IPS-20b (cell line): ENCODE results near the gene GUK1.

Experiments used
- H3K27ac ChIP-seq: one replicate; pipeline ENCODE4 v1.5.1; 2013; ENCODE audit warnings: low read length
- H3K27me3 ChIP-seq: 2 replicates; pipeline ENCODE4 v1.6.1; 2013; ENCODE audit warnings: mild to moderate bottlenecking, low read length, inconsistent platforms; ENCODE audit not compliant: insufficient read depth
- H3K36me3 ChIP-seq: 2 replicates; pipeline ENCODE4 v1.6.1; 2013; ENCODE audit warnings: low read depth, mild to moderate bottlenecking, inconsistent platforms, low read length, moderate library complexity; ENCODE audit not compliant: insufficient read depth
- H3K4me1 ChIP-seq: 2 replicates; pipeline ENCODE4 v1.6.1; 2013; ENCODE audit warnings: mild to moderate bottlenecking, control low read depth, inconsistent platforms, low read length, moderate library complexity; ENCODE audit not compliant: insufficient read depth
- H3K4me3 ChIP-seq: 2 replicates; pipeline ENCODE4 v1.5.1; 2013; ENCODE audit warnings: mild to moderate bottlenecking, low read length, inconsistent platforms
- H3K9ac ChIP-seq: 2 replicates; pipeline ENCODE4 v1.6.1; 2013; ENCODE audit warnings: low read depth, mild to moderate bottlenecking, inconsistent platforms, low read length, moderate library complexity
- H3K9me3 ChIP-seq: 2 replicates; pipeline ENCODE4 v1.6.1; 2013; ENCODE audit warnings: mild to moderate bottlenecking, low read depth, low read length, inconsistent platforms; ENCODE audit not compliant: insufficient read depth

The GUK1 gene

DNA sequence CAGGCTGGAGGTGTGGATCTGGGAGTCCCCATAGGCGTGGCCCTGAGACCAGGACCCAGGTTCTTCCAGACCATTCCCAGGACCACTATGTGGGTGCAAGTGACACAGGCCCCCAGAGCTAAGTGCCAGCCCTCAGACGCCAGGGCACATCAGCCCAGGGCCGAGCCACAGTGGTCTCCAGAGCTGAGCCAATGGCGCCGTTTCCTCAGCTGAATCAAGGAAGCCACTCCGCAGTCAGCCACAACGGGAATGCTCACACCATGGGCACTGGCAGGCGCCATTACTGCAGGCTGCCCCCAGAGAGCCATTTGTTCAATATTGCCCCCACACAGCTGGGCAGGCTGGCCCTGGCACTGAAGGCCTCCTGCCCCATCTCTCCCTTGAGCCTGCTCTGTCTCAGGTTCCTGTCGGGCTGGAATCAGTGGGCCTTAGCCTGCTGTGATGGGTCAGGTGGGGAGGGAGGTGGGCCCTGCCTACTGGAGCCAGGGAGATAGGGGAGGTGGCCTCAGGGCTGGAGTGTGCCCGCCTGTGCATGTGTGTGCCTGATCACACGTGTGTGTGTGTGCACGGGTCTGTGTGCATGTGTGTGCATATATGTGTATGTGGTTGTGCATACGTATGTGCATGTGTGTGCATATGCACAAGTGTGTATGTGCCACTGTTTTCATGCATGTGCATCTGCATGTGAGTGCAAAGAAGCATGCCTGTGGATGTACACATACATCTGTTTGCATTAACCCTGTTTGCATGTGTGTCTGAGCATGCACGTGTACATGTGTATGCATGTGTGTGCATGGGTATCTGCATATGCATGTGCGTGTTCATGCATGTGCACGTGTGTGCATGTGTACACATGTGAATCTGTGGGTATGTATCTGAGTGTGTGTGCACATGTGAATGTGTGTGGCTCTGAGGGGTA, 15.8 kb downstream of the GUK1 start:
- Histone ChIP-seq H3K9me3 (no peaks in the 10 kb centered on the region), H3K4me1 (no peaks in the 10 kb centered on the region), H3K27me3 (no peaks in the 10 kb centered on the region; the same call in 1 of the 2 replicates), H3K27ac (no peak overlapping the region), H3K9ac (no peak overlapping the region), H3K4me3 (no peak overlapping the region), H3K36me3 (no peaks in the 10 kb centered on the region)

GRCh38 chr1:228156515-228156881, 16.4 kb downstream of the GUK1 start:
- no peak overlapping the region for H3K4me3 ChIP-seq
- no peak overlapping the region for H3K9ac ChIP-seq
- no peaks in the 10 kb centered on the region for H3K36me3 ChIP-seq
- no peaks in the 10 kb centered on the region for H3K4me1 ChIP-seq
- no peaks in the 10 kb centered on the region; the same call in 1 of the 2 replicates for H3K27me3 ChIP-seq
- H3K27ac ChIP-seq = no peak overlapping the region
- H3K9me3 ChIP-seq = no peaks in the 10 kb centered on the region

- no peaks in the 10 kb centered on the region for H3K36me3 ChIP-seq
- H3K27ac ChIP-seq = no peak overlapping the region
- no peaks in the 10 kb centered on the region; the same call in 1 of the 2 replicates for H3K4me1 ChIP-seq
- no peak overlapping the region for H3K4me3 ChIP-seq
- no peaks in the 10 kb centered on the region; the same call in 1 of the 2 replicates for H3K27me3 ChIP-seq
- no peak overlapping the region for H3K9ac ChIP-seq
- no peaks in the 10 kb centered on the region for H3K9me3 ChIP-seq
Measured at GRCh38 chr1:228156941-228157728, 17.1 kb downstream of the GUK1 start.

- Histone ChIP-seq H3K27ac (no peak overlapping the region), H3K4me1 (peaks cover 4% of the 10 kb centered on the region; the same call in 1 of the 2 replicates), H3K9ac (no peak overlapping the region), H3K9me3 (no peaks in the 10 kb centered on the region), H3K4me3 (no peak overlapping the region), H3K27me3 (no peaks in the 10 kb centered on the region; the same call in 1 of the 2 replicates), H3K36me3 (no peaks in the 10 kb centered on the region)
Measured at GRCh38 chr1:228157729-228158126, 17.6 kb downstream of the GUK1 start.

GRCh38 chr1:228158151-228159007, 18.3 kb downstream of the GUK1 start:
- Histone ChIP-seq H3K36me3 (no peaks in the 10 kb centered on the region), H3K4me1 (peaks cover 4% of the 10 kb centered on the region; the same call in 1 of the 2 replicates), H3K27me3 (no peaks in the 10 kb centered on the region; the same call in 1 of the 2 replicates), H3K27ac (no peak overlapping the region), H3K4me3 (no peak overlapping the region), H3K9me3 (no peaks in the 10 kb centered on the region), H3K9ac (no peak overlapping the region)

- no peak overlapping the region for H3K4me3 ChIP-seq
- no peak overlapping the region for H3K9ac ChIP-seq
- H3K36me3 ChIP-seq = no peaks in the 10 kb centered on the region
- no peaks in the 10 kb centered on the region; the same call in 1 of the 2 replicates for H3K27me3 ChIP-seq
- H3K4me1 ChIP-seq = peaks cover 4% of the 10 kb centered on the region; the same call in 1 of the 2 replicates
- no peaks in the 10 kb centered on the region for H3K9me3 ChIP-seq
- H3K27ac ChIP-seq = no peak overlapping the region
Measured at GRCh38 chr1:228159008-228159665, 19.1 kb downstream of the GUK1 start.

GRCh38 chr1:228160201-228160761, 20.2 kb downstream of the GUK1 start:
- Histone ChIP-seq H3K4me1 (peaks cover 4% of the 10 kb centered on the region; the same call in 1 of the 2 replicates), H3K27ac (no peak overlapping the region)

DNA sequence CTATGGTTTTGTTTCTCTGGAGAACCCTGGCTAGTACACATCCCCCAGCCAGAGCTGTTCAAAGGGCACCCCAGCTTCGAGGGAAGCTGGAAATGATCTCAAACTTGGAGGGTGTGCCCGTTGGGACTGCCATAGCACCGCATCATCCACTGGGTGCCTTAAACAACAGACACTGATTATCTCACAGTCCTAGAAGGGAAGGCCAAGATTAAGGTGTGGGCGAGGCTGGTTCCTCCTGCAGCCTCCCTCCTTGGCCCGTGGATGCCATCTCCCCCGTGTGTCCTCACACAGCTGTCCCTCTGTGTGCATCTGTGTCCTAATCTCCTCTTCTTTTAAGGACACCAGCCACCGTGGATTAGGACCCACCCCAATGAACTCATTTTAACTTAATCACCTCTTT, 21.3 kb downstream of the GUK1 start:
- H3K27me3 ChIP-seq = no peaks in the 10 kb centered on the region; the same call in 1 of the 2 replicates
- H3K9me3 ChIP-seq = no peaks in the 10 kb centered on the region
- peaks cover 4% of the 10 kb centered on the region; the same call in 1 of the 2 replicates for H3K4me1 ChIP-seq
- H3K9ac ChIP-seq = no peak overlapping the region
- no peak overlapping the region for H3K27ac ChIP-seq
- no peaks in the 10 kb centered on the region for H3K36me3 ChIP-seq
- no peak overlapping the region for H3K4me3 ChIP-seq

More at GRCh38 chr1:228160201-228160761, 20.2 kb downstream of the GUK1 start:
- Histone ChIP-seq H3K36me3 (no peaks in the 10 kb centered on the region), H3K9ac (no peak overlapping the region), H3K9me3 (no peaks in the 10 kb centered on the region), H3K27me3 (no peaks in the 10 kb centered on the region; the same call in 1 of the 2 replicates), H3K4me3 (no peak overlapping the region)

- Histone ChIP-seq H3K27ac (no peak overlapping the region), H3K4me1 (peaks cover 9% of the 10 kb centered on the region; the same call in 1 of the 2 replicates), H3K27me3 (no peaks in the 10 kb centered on the region; the same call in 1 of the 2 replicates), H3K9ac (no peak overlapping the region), H3K4me3 (no peak overlapping the region), H3K36me3 (no peaks in the 10 kb centered on the region), H3K9me3 (no peaks in the 10 kb centered on the region)
Measured at GRCh38 chr1:228161866-228162265, 21.8 kb downstream of the GUK1 start.

DNA sequence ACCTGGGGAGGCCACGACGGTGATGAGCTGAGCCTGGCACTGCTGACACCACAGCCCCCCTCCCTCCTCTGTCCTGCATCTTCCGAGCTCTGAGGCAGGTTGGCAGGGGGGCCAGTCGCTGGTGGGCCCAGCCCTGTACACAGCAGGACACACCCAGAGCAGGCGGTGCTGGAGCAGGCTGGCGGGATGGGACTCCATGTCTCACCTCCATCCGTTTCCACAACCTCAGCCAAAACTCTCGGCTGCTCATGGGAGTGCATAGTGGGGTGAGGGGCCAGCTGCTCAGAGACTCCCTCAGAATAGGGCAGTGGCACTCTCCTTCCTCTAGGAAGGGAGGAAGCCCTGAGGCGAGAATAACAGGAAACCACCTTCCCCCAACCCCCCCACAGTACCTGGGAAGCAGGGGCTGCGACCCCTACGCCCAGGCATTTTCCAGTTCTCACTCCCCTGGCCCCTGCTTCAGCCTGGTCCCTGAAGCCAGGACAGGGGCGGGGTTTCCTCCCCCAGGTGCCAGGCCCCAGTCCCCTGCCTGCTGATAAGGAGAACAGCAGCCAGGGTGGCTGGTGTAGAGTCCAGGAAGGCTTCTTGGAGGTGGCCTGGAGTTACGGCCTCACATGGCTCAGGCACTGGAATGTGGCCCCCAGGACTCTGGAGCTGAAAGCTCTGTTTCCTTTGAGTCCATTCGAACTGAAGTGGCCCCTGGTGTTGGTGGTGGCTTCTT, 22.4 kb downstream of the GUK1 start:
- Histone ChIP-seq H3K4me3 (no peak overlapping the region), H3K36me3 (no peaks in the 10 kb centered on the region), H3K4me1 (peaks cover 9% of the 10 kb centered on the region; the same call in 1 of the 2 replicates), H3K27me3 (no peaks in the 10 kb centered on the region; the same call in 1 of the 2 replicates), H3K27ac (no peak overlapping the region), H3K9ac (no peak overlapping the region), H3K9me3 (no peaks in the 10 kb centered on the region)
